Adrenal gland (tissue), 5 donors: Measurements from ENCODE around the gene ATP6AP1.

Experiments
- POLR2A ChIP-seq, 2 donors: fragments of 450-650 bp; IDR thresholded peaks; one replicate each; pipeline ENCODE4 v1.6.1; 2017; ENCODE audit warnings: antibody characterized with exemption in 2 of 2, mild to moderate bottlenecking in 2 of 2, moderate library complexity in 1 of 2
- TF ChIP-seq, protein P1 (sequence below), 6 experiments: fragments of 450-650 bp in 4 of 6; fragments of 200-600 bp in 2 of 6; sonication (generic) in 1 of 6; IDR thresholded peaks; 1 replicate in 5 of 6; 2 replicates in 1 of 6; pipeline versions ENCODE4 v1.5.1 to v1.8.0; 2016 to 2021; ENCODE audit warnings: antibody characterized with exemption in 6 of 6, mild to moderate bottlenecking in 2 of 6, moderate library complexity in 1 of 6
- donor health status: DM: no; HTN: no; CAD: no.

- TF ChIP-seq, protein P1, sequence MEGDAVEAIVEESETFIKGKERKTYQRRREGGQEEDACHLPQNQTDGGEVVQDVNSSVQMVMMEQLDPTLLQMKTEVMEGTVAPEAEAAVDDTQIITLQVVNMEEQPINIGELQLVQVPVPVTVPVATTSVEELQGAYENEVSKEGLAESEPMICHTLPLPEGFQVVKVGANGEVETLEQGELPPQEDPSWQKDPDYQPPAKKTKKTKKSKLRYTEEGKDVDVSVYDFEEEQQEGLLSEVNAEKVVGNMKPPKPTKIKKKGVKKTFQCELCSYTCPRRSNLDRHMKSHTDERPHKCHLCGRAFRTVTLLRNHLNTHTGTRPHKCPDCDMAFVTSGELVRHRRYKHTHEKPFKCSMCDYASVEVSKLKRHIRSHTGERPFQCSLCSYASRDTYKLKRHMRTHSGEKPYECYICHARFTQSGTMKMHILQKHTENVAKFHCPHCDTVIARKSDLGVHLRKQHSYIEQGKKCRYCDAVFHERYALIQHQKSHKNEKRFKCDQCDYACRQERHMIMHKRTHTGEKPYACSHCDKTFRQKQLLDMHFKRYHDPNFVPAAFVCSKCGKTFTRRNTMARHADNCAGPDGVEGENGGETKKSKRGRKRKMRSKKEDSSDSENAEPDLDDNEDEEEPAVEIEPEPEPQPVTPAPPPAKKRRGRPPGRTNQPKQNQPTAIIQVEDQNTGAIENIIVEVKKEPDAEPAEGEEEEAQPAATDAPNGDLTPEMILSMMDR (IDR thresholded peaks at IDR 0.05), result no peak
- TF ChIP-seq POLR2A (IDR thresholded peaks at IDR 0.05), result no peak
Measured at GRCh38 chrX:154430916-154431315, 2.4 kb downstream of the ATP6AP1 start.
